ENCODE data around the gene CAPZA1. TPM values are rescaled to one million over a fixed set of nuclear protein-coding genes. Genes with fewer than 3 reads are reported as not detected.
"Not testable (repeated sequence)": the region's sequence is repeated elsewhere in the genome, so short reads cannot be mapped to it uniquely, and the experiment has no call there.

CAPZA1 gene
- total RNA-seq, 1 experiment from 2014 or later = 240 TPM

GRCh38 chr1:112626887-112627286 is 7.3 kb downstream of the CAPZA1 start:
- no peak for DNase-seq (ENCODE audit: low read depth)

GRCh38 chr1:112628516-112628915 is 8.9 kb downstream of the CAPZA1 start:
- no peak for DNase-seq (ENCODE audit: low read depth)

- DNase-seq (ENCODE audit: low read depth) = no peak
Measured at GRCh38 chr1:112629256-112629655, 9.6 kb downstream of the CAPZA1 start.

GRCh38 chr1:112633628-112634027 is 14.0 kb downstream of the CAPZA1 start:
- DNase-seq (ENCODE audit: low read depth) = no peak

- DNase-seq (ENCODE audit: low read depth) = no peak
Measured at GRCh38 chr1:112634367-112634766, 14.7 kb downstream of the CAPZA1 start.

- DNase-seq (ENCODE audit: low read depth) = no peak
Measured at GRCh38 chr1:112636056-112636455, 16.4 kb downstream of the CAPZA1 start.

GRCh38 chr1:112636597-112637253 is 17.1 kb downstream of the CAPZA1 start:
- no peak for DNase-seq (ENCODE audit: low read depth)

GRCh38 chr1:112637254-112638109 is 17.9 kb downstream of the CAPZA1 start:
- no peak for DNase-seq (ENCODE audit: low read depth)

GRCh38 chr1:112638110-112638428 is 18.4 kb downstream of the CAPZA1 start:
- no peak for DNase-seq (ENCODE audit: low read depth)

- not testable (repeated sequence) for DNase-seq (ENCODE audit: low read depth)
Measured at GRCh38 chr1:112640437-112640836, 20.8 kb downstream of the CAPZA1 start.

- no peak for DNase-seq (ENCODE audit: low read depth)
Measured at GRCh38 chr1:112643080-112643479, 23.4 kb downstream of the CAPZA1 start.

GRCh38 chr1:112646225-112646624 is 26.6 kb downstream of the CAPZA1 start:
- DNase-seq (ENCODE audit: low read depth) = no peak

- DNase-seq (ENCODE audit: low read depth) = no peak
Measured at GRCh38 chr1:112651205-112651604, 31.6 kb downstream of the CAPZA1 start.

GRCh38 chr1:112665857-112666256 is 46.2 kb downstream of the CAPZA1 start:
- no peak for DNase-seq (ENCODE audit: low read depth)

- no peak for DNase-seq (ENCODE audit: low read depth)
Measured at GRCh38 chr1:112666946-112667345, 47.3 kb downstream of the CAPZA1 start.

GRCh38 chr1:112672009-112672408 is 52.4 kb downstream of the CAPZA1 start:
- no peak for DNase-seq (ENCODE audit: low read depth)

GRCh38 chr1:112672842-112673241 is 53.2 kb downstream of the CAPZA1 start:
- no peak for DNase-seq (ENCODE audit: low read depth)

GRCh38 chr1:112673592-112674439 is 54.2 kb downstream of the CAPZA1 start:
- DNase-seq (ENCODE audit: low read depth) = peak; percentile 53

GRCh38 chr1:112674440-112674985 is 54.9 kb downstream of the CAPZA1 start, which contains the start of gene MOV10:
Gene MOV10 (plus strand): TSS chr1:112674659. CDS start chr1:112674913, 254 bp downstream.
- peak; percentile 66 for DNase-seq (ENCODE audit: low read depth)

- DNase-seq (ENCODE audit: low read depth) = peak; percentile 23
Measured at GRCh38 chr1:112674986-112675727, 55.5 kb downstream of the CAPZA1 start.

All from HT1080 (cell line).